PFSK-1 (cell line): ENCODE results near the gene HPS5.

ENCODE experiments used
- POLR2AphosphoS5 ChIP-seq: IDR thresholded peaks from 2 replicates; pipeline ENCODE4 v1.6.1; 2012; ENCODE audit warnings: low read depth, mild to moderate bottlenecking, control low read depth, low read length, moderate library complexity
- TF ChIP-seq, protein P1 (sequence below), 2 experiments: IDR thresholded peaks; 2 replicates each; pipeline versions ENCODE4 v1.6.1 to v1.8.0; 2011 to 2012; ENCODE audit warnings: low read depth in 2 of 2, low read length in 2 of 2, control low read depth in 1 of 2, inconsistent platforms in 1 of 2, mild to moderate bottlenecking in 1 of 2, moderate library complexity in 1 of 2; ENCODE audit not compliant: insufficient read depth in 1 of 2

DNA sequence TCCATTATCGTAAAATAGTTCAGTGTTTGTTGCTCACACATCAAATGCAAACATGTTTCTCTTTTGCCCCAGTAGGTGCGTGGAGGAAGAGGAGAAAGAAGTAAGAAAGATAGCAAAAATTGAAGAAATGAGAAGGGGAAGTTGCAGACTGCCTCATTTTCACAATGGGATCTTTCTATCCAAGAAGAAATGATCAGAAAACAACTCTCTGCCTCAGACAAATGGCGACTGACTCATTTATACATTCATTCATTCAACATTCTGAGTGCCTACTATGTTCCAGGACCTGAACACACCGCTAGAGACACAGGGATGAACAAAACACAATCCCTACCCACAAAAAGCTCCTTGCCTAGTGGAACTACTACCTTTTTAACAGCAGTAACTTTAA, 367 bp downstream of the HPS5 start:
- no peak for TF ChIP-seq POLR2AphosphoS5
- TF ChIP-seq, protein P1, sequence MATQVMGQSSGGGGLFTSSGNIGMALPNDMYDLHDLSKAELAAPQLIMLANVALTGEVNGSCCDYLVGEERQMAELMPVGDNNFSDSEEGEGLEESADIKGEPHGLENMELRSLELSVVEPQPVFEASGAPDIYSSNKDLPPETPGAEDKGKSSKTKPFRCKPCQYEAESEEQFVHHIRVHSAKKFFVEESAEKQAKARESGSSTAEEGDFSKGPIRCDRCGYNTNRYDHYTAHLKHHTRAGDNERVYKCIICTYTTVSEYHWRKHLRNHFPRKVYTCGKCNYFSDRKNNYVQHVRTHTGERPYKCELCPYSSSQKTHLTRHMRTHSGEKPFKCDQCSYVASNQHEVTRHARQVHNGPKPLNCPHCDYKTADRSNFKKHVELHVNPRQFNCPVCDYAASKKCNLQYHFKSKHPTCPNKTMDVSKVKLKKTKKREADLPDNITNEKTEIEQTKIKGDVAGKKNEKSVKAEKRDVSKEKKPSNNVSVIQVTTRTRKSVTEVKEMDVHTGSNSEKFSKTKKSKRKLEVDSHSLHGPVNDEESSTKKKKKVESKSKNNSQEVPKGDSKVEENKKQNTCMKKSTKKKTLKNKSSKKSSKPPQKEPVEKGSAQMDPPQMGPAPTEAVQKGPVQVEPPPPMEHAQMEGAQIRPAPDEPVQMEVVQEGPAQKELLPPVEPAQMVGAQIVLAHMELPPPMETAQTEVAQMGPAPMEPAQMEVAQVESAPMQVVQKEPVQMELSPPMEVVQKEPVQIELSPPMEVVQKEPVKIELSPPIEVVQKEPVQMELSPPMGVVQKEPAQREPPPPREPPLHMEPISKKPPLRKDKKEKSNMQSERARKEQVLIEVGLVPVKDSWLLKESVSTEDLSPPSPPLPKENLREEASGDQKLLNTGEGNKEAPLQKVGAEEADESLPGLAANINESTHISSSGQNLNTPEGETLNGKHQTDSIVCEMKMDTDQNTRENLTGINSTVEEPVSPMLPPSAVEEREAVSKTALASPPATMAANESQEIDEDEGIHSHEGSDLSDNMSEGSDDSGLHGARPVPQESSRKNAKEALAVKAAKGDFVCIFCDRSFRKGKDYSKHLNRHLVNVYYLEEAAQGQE (IDR thresholded peaks at IDR 0.05; ENCODE audit: insufficient read depth in 1 of 2, low read depth in 2 of 2, low read length in 2 of 2) = no peak
